Smooth muscle cell (in vitro differentiated cells): ENCODE data around the gene TRPV6. TPM values are rescaled to one million over a fixed set of nuclear protein-coding genes. Genes with fewer than 3 reads are reported as not detected.

Experiments used
- DNase-seq: peaks from one replicate; lab custom pipeline; 2025; ENCODE audit not compliant: unreplicated experiment; lab: John Stamatoyannopoulos, UW
- H2AFZ ChIP-seq: fragments of 200-600 bp; sonication (generic); 2 replicates; pipeline ENCODE4 v1.6.0; 2016; ENCODE audit warnings: antibody characterized with exemption, low read depth, mild to moderate bottlenecking
- H3F3A ChIP-seq: fragments of 200-600 bp; sonication (generic); 2 replicates; pipeline ENCODE4 v1.6.0; 2017; ENCODE audit warnings: antibody characterized with exemption, low read depth
- H3K27ac ChIP-seq: fragments of 200-600 bp; sonication (generic); 2 replicates; pipeline ENCODE4 v1.5.1; 2016; ENCODE audit warnings: low read depth, mild to moderate bottlenecking
- H3K27me3 ChIP-seq: fragments of 200-600 bp; sonication (generic); 2 replicates; pipeline ENCODE4 v1.6.1; 2016; ENCODE audit warnings: low read depth, mild to moderate bottlenecking
- H3K36me3 ChIP-seq: fragments of 200-600 bp; sonication (generic); 2 replicates; pipeline ENCODE4 v1.5.1; 2016; ENCODE audit warnings: low read depth
- H3K4me1 ChIP-seq: fragments of 200-600 bp; sonication (generic); 2 replicates; pipeline ENCODE4 v1.5.1; 2016; ENCODE audit warnings: low read depth
- H3K4me2 ChIP-seq: fragments of 200-600 bp; sonication (generic); 2 replicates; pipeline ENCODE4 v1.6.0; 2016; ENCODE audit warnings: mild to moderate bottlenecking
- H3K4me3 ChIP-seq: fragments of 200-600 bp; sonication (generic); 2 replicates; pipeline ENCODE4 v1.5.1; 2016; ENCODE audit warnings: mild to moderate bottlenecking
- H3K79me2 ChIP-seq: fragments of 200-600 bp; sonication (generic); 2 replicates; pipeline ENCODE4 v1.6.0; 2016; ENCODE audit warnings: low read depth, mild to moderate bottlenecking
- H3K9ac ChIP-seq: fragments of 200-600 bp; sonication (generic); 2 replicates; pipeline ENCODE4 v1.6.0; 2016; ENCODE audit warnings: low read depth
- H3K9me3 ChIP-seq: fragments of 200-600 bp; sonication (generic); replicated peaks from 2 replicates; pipeline ENCODE4 v1.5.1; 2016; ENCODE audit warnings: low read depth
- H4K20me1 ChIP-seq: fragments of 200-600 bp; sonication (generic); 2 replicates; pipeline ENCODE4 v1.6.0; 2016; ENCODE audit warnings: low read depth
- CTCF ChIP-seq: fragments of 200-600 bp; sonication (generic); IDR thresholded peaks from 2 replicates; pipeline ENCODE4 v1.5.1; 2017; ENCODE audit warnings: borderline replicate concordance, mild to moderate bottlenecking, antibody characterized with exemption; ENCODE audit not compliant: insufficient read depth, poor library complexity, severe bottlenecking
- WGBS: methylation state at CpG from one replicate; pipeline ENCODE4 v1.1.7; 2016; ENCODE audit warnings: low lambda C conversion rate; 5-methylcytosine and 5-hydroxymethylcytosine counted together
- polyA plus RNA-seq: library from polyadenylated mRNA; unstranded; fragments of >200 nt; fragmentation: Nextera tagmentation; extraction: Ambion mirVana; gene quantifications from 2 replicates; pipeline ENCODE4 v1.2.1, GENCODE V29; 2016
- total RNA-seq: library from RNA; depleted of rRNA; stranded (reverse); fragments of >200 nt; gene quantifications from 2 replicates; pipeline ENCODE4 v1.2.3, GENCODE V29; 2014

The TRPV6 gene
- total and polyA plus RNA-seq, 2 experiments from 2014 or later: 0.17 TPM; not detected in 1

DNA sequence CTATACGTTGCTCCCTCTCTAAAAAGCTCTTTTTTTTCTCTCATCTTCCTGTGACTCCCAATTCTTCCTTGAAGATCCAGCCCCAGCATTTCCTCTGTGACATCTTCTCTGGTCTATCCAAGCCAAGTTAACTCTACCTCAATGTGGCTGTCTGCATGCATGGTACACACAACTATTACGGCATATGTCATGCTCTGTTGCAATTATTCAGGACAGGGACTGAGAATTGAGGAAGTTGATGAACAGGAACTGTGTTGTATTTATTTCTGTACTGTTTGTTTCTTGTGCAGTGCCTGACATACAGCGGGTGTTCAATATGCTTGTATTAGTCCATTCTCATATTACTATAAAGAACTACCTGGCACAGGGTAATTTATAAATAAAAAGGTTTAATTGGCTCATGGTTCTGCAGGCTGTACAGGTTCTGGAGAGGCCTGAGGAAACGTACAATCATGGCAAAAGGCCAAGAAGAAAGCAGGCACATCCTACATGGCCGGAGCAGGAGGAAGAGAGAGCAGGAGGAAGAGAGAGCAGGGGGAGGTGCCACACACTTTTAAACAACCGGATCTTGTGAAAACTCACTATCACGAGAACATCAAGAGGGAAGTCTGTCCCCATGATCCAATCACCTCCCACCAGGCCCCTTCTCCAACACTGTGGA, 41.7 kb upstream of the TRPV6 start:
- Histone ChIP-seq H3K36me3 (no peaks in the 10 kb centered on the region), H3K9ac (no peak overlapping the region), H3F3A (no peaks in the 10 kb centered on the region), H4K20me1 (no peaks in the 10 kb centered on the region), H3K79me2 (no peaks in the 10 kb centered on the region), H3K4me2 (no peak overlapping the region), H2AFZ (no peak overlapping the region), H3K27ac (no peak overlapping the region), H3K4me1 (no peaks in the 10 kb centered on the region), H3K9me3 (no peaks in the 10 kb centered on the region), H3K27me3 (peaks cover 3% of the 10 kb centered on the region), H3K4me3 (no peak overlapping the region)
- no peak for TF ChIP-seq CTCF
- WGBS: 85% methylated on average over 7 of the region's 7 CpGs
- no peak for DNase-seq

- Histone ChIP-seq H3K9me3 (no peaks in the 10 kb centered on the region), H3K36me3 (no peaks in the 10 kb centered on the region), H3K4me3 (no peak overlapping the region), H3K9ac (no peak overlapping the region), H3K27me3 (peaks cover 3% of the 10 kb centered on the region), H3K4me1 (no peaks in the 10 kb centered on the region), H3K79me2 (no peaks in the 10 kb centered on the region), H3F3A (no peaks in the 10 kb centered on the region), H4K20me1 (no peaks in the 10 kb centered on the region), H2AFZ (no peak overlapping the region), H3K27ac (no peak overlapping the region), H3K4me2 (no peak overlapping the region)
- DNase-seq: no peak
- 70% methylated on average over 12 of the region's 12 CpGs for WGBS
- TF ChIP-seq CTCF: no peak
Measured at GRCh38 chr7:142925413-142925812, 39.9 kb upstream of the TRPV6 start.

- Histone ChIP-seq H3K4me1 (no peaks in the 10 kb centered on the region), H3K27ac (no peak overlapping the region), H2AFZ (no peak overlapping the region), H3F3A (no peaks in the 10 kb centered on the region), H3K9ac (no peak overlapping the region), H4K20me1 (no peaks in the 10 kb centered on the region), H3K4me3 (no peak overlapping the region), H3K27me3 (peaks cover 3% of the 10 kb centered on the region), H3K9me3 (no peaks in the 10 kb centered on the region), H3K4me2 (no peak overlapping the region), H3K36me3 (no peaks in the 10 kb centered on the region), H3K79me2 (no peaks in the 10 kb centered on the region)
- DNase-seq: no peak
- TF ChIP-seq CTCF: no peak
- WGBS: 48% methylated on average over 2 of the region's 2 CpGs
Measured at GRCh38 chr7:142923391-142923790, 37.8 kb upstream of the TRPV6 start.

DNA sequence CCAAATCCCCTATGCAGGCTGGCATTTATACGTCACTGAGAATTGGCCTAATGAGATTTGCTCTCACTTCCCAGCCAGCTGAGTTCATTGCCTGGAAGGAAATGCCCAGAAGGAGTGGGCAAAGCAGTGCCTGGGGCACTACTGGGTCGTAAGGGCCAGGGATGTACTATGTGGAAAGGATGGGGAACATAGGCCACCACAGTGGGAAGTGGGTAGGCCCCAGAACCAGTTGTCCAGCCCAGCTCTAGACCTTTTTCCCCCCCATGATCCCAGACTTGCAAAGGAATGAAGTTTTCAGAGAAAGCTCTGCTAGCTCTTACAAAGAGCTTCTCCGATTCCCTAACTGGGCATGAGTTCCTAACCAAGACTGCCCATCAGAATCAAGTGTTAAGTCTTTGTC, 34.1 kb upstream of the TRPV6 start:
- no peaks in the 10 kb centered on the region for H3F3A ChIP-seq
- H3K9me3 ChIP-seq: no peaks in the 10 kb centered on the region
- 89% methylated on average over 3 of the region's 3 CpGs for WGBS
- no peaks in the 10 kb centered on the region for H4K20me1 ChIP-seq
- TF ChIP-seq CTCF: no peak
- H3K4me3 ChIP-seq: no peak overlapping the region
- no peaks in the 10 kb centered on the region for H3K79me2 ChIP-seq
- no peak overlapping the region for H3K9ac ChIP-seq
- H3K4me2 ChIP-seq: no peak overlapping the region
- H3K27me3 ChIP-seq: peaks cover 10% of the 10 kb centered on the region
- no peak for DNase-seq
- no peak overlapping the region for H2AFZ ChIP-seq
- H3K36me3 ChIP-seq: no peaks in the 10 kb centered on the region
- H3K4me1 ChIP-seq: no peaks in the 10 kb centered on the region
- no peak overlapping the region for H3K27ac ChIP-seq
